ENCODE data around the gene ZNFX1. TPM values are rescaled to one million over a fixed set of nuclear protein-coding genes. Genes with fewer than 3 reads are reported as not detected.

ZNFX1 gene
- total RNA-seq, 1 donor from 2014 or later = 61.2 TPM

DNA sequence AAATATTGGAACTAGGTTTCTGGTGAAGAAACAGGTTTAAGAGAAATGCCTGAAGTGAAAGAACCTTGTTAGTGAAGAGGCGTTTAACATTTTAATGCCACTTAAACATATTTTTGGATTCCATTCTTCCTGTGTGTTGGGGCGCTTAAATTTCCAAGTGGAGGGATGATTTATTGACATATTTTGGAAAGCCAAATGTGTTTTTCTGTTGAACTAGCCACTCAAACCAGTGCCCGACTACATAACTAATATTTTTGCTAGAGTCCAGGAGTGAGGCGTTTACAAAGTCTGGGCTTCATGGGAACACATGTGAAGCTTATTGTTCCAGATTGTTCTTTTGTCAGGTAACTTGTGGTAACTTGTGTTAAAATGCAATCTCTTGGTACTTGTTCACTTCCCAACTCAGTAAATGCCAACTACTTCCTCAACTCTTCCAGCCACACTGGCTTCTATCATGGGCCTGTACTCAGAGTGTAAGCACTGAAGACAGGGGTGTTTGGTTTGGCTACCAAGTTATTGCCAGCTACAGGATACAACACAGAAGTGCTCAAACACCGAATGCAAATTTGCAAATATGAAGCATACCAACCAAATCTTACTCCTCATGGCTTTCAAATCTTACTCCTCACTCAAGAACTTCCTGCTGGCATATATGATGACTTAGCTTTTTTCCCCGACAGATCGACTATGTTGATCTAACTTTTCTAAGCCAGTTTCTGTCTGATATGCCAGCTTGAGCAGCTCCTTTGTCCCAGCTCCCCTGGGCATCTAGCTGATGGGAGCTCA, 2.0 kb upstream of the ZNFX1 start:
- Mint-ChIP-seq H3K27ac (peak overlapping the region; percentile 99), H3K4me1 (peaks cover 56% of the 10 kb centered on the region), H3K9me3 (peaks cover 35% of the 10 kb centered on the region), H3K4me3 (peak overlapping the region; percentile 99), H3K36me3 (ENCODE audit: low read depth) (peaks cover 92% of the 10 kb centered on the region), H3K27me3 (no peaks in the 10 kb centered on the region)
- intact Hi-C loops (cut with micrococcal nuclease) = loop anchor here (2.0 to 5.0 kb wide), 6 partner anchors 113 to 1652 kb away; partner anchors contain the start of genes ADNP, PTPN1 and UBE2V1
- DNase-seq = no peak

DNA sequence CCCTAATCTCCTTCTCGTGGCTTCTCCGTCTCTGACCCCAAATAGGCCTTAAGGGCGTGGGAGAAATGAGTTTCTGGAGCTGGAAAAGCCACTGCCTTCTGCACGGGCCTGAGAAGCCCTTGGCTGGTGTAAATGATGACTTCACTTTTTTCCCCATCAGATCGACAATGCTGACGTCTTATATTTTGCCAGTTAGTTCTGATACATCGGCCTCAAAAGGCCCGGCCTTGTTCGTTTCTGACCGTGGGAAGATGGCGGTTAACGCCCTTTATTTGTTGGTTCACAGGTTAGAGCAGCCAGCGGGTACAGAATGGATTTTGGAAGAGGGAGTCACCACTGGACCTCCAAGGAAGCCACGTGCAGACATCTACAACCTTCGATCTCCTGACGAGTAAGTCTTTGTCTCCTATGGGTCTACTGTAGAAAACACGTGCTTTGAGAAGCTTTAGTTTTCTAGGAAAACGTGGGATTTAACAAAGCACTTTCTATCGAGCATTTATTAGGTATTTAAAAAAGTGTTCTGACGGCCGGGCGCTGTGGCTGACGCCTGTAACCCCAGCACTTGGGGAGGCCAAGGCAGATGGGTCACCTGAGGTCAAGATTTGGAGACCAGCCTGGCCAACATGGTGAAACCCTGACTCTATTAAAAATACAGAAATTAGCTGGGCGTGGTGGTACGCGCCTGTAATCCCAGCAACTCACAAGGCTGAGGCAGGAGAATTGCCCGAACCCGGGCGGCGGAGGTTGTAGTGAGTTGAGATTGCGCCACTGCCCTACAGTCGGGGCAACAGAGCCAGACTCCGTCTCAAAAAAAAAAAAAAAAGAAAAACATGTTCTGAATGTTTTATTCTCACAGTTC, 1.2 kb upstream of the ZNFX1 start:
- peak overlapping the region; percentile 99 for H3K4me3 Mint-ChIP-seq
- H3K9me3 Mint-ChIP-seq = peaks cover 32% of the 10 kb centered on the region
- no peaks in the 10 kb centered on the region for H3K27me3 Mint-ChIP-seq
- H3K36me3 Mint-ChIP-seq (ENCODE audit: low read depth) = peaks cover 84% of the 10 kb centered on the region
- H3K27ac Mint-ChIP-seq = peak overlapping the region; percentile 99
- peaks cover 53% of the 10 kb centered on the region for H3K4me1 Mint-ChIP-seq
- intact Hi-C loops (cut with micrococcal nuclease) = loop anchor here (1.0 to 5.0 kb wide), 9 partner anchors 92 to 1653 kb away; partner anchors contain the start of genes ADNP, CSE1L, PTPN1 and UBE2V1
- peak; percentile 70 for DNase-seq

DNA sequence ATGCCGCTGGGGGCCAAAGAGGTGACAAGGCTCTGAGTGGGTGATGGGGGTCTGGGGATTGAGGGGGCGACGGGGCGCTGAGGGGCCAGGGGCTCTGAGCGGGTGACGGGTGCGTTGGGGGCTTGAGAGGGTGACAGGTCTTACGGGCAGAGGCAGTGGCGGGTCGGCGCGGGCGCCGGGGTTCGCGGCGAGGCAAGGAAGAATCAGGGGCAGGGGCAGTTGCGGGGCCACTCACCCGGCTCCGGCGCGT, 146 bp downstream of the ZNFX1 start:
- intact Hi-C loops (cut with micrococcal nuclease) = loop anchor here (1.0 to 5.0 kb wide), 9 partner anchors 90 to 1655 kb away; partner anchors contain the start of genes ADNP, CSE1L, PTPN1 and UBE2V1
- peak overlapping the region; percentile 99 for H3K27ac Mint-ChIP-seq
- peaks cover 48% of the 10 kb centered on the region for H3K4me1 Mint-ChIP-seq
- peaks cover 19% of the 10 kb centered on the region for H3K9me3 Mint-ChIP-seq
- no peaks in the 10 kb centered on the region for H3K27me3 Mint-ChIP-seq
- H3K36me3 Mint-ChIP-seq (ENCODE audit: low read depth) = peaks cover 79% of the 10 kb centered on the region
- DNase-seq = no peak
- peak overlapping the region; percentile 99 for H3K4me3 Mint-ChIP-seq

DNA sequence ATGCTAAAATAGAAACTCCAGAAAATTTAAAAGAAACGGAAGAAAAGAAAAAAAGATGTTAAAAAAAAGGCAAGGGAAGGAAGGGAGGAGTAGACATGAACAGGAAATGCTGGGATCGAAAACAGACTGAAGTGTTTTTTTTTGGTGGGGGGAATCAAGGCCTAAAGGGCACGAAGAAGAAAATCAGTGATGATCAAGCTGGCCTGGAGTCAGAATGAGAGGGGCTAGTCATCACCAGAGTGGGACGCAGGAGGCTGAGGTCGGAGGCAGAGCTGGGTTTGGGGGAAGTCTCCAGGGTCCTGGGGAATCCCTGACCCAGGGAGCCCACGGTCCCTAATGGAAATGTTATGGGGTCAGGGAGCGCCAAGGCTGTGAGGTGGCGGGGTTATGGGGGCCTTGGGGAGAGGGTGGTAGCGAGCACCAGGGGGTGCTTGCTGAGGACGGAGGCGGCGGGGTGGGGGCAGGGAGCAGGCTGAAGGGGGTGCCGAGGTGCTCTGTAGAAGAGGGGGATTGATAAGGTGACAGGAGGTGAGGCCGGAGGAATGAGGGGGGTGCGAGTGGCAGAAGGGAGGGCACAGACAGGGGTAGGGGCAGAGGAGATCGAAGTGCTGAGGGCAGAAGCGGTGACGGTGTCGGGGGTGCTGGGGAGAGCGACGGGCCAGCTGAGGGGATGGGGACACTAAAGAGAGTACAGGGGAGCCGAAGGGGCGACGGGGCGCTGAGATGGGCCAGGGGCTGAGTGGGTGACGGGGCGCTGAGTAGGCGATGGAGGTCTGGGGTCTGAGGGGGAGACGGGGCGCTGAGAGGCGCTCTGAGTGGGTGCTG, 684 bp downstream of the ZNFX1 start:
- Mint-ChIP-seq H3K4me3 (peak overlapping the region; percentile 99), H3K9me3 (peaks cover 14% of the 10 kb centered on the region), H3K4me1 (peaks cover 48% of the 10 kb centered on the region), H3K27me3 (no peaks in the 10 kb centered on the region), H3K27ac (peak overlapping the region; percentile 99), H3K36me3 (ENCODE audit: low read depth) (peaks cover 79% of the 10 kb centered on the region)
- intact Hi-C loops (cut with micrococcal nuclease) = loop anchor here (1.0 to 5.0 kb wide), 7 partner anchors 33 to 1655 kb away; partner anchors contain the start of genes ADNP, DDX27 and UBE2V1
- DNase-seq = peak; percentile 79

GRCh38 chr20:49276161-49276960, 1.5 kb downstream of the ZNFX1 start:
- Mint-ChIP-seq H3K4me3 (peak overlapping the region; percentile 99), H3K4me1 (peaks cover 43% of the 10 kb centered on the region), H3K27ac (peak overlapping the region; percentile 99), H3K27me3 (no peaks in the 10 kb centered on the region), H3K9me3 (peaks cover 13% of the 10 kb centered on the region), H3K36me3 (ENCODE audit: low read depth) (peaks cover 79% of the 10 kb centered on the region)
- peak; percentile 79 for DNase-seq
- intact Hi-C loops (cut with micrococcal nuclease) = loop anchor here (1.0 to 5.0 kb wide), 7 partner anchors 34 to 1656 kb away; partner anchors contain the start of genes ADNP, DDX27 and UBE2V1

- Mint-ChIP-seq H3K4me3 (peak overlapping the region; percentile 99), H3K4me1 (peaks cover 42% of the 10 kb centered on the region), H3K36me3 (ENCODE audit: low read depth) (peaks cover 79% of the 10 kb centered on the region), H3K27me3 (no peaks in the 10 kb centered on the region), H3K9me3 (peaks cover 11% of the 10 kb centered on the region), H3K27ac (peak overlapping the region; percentile 99)
- intact Hi-C loops (cut with micrococcal nuclease) = loop anchor here (1.0 to 5.0 kb wide), 7 partner anchors 35 to 1657 kb away; partner anchors contain the start of genes ADNP, DDX27 and UBE2V1
- DNase-seq = no peak
Measured at GRCh38 chr20:49275636-49276035, 2.2 kb downstream of the ZNFX1 start.

DNA sequence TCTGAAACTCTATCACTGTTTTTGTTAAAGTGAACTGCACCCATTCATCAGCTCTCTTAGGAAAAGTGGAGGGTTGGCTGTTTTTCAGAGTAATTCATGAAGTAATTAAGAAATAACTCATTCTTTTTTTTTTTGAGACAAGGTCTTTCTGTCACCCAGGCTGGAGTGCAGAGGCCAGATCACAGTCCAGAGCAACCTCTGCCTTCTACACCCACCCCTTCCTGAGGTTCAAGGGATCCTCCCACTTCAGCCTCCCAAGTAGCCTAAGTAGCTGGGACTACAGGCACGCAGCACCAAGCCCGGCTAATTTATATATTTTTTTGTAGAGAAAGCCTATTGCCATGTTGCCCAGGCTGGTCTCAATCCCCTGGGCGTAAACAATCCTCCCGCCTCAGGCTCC, 2.6 kb downstream of the ZNFX1 start:
- H3K36me3 Mint-ChIP-seq (ENCODE audit: low read depth) = peaks cover 79% of the 10 kb centered on the region
- intact Hi-C loops (cut with micrococcal nuclease) = loop anchor here (5.0 kb wide), 5 partner anchors 108 to 1657 kb away; partner anchors contain the start of genes ADNP and UBE2V1

GRCh38 chr20:49273696-49274277, 4.1 kb downstream of the ZNFX1 start:
- Mint-ChIP-seq H3K36me3 (ENCODE audit: low read depth) (peaks cover 79% of the 10 kb centered on the region), H3K4me3 (peak overlapping the region; percentile 39), H3K27me3 (no peaks in the 10 kb centered on the region), H3K27ac (peak overlapping the region; percentile 25), H3K9me3 (peaks cover 4% of the 10 kb centered on the region), H3K4me1 (peaks cover 49% of the 10 kb centered on the region)
- intact Hi-C loops (cut with micrococcal nuclease) = no loop called here
- no peak for DNase-seq

More for the DNA sequence above, 2.6 kb downstream of the ZNFX1 start:
- peak overlapping the region; percentile 99 for H3K4me3 Mint-ChIP-seq
- H3K27me3 Mint-ChIP-seq = no peaks in the 10 kb centered on the region
- H3K9me3 Mint-ChIP-seq = peaks cover 6% of the 10 kb centered on the region
- peak overlapping the region; percentile 99 for H3K27ac Mint-ChIP-seq
- DNase-seq = no peak
- peaks cover 43% of the 10 kb centered on the region for H3K4me1 Mint-ChIP-seq

DNA sequence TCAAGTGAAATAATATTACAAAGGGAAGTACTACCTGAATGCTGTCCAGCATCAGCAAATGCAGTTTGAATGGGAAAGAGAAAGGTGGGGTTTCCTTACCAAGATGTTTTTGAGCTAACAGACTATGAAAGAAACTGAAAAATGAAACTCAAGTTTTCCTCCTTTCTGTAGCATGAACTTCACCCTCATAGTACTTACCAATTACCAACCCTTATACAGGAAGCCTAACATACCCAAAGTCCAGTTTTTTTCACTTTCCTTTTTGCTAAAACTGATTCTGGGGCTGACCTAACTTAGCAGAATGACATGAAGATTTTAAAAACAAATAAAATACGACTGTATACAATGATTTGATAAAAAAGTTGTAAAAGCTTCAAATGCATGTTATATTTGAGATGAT, 5.2 kb downstream of the ZNFX1 start:
- H3K27me3 Mint-ChIP-seq = no peaks in the 10 kb centered on the region
- peaks cover 5% of the 10 kb centered on the region for H3K9me3 Mint-ChIP-seq
- intact Hi-C loops (cut with micrococcal nuclease) = no loop called here
- H3K4me1 Mint-ChIP-seq = peaks cover 55% of the 10 kb centered on the region
- peaks cover 80% of the 10 kb centered on the region for H3K36me3 Mint-ChIP-seq (ENCODE audit: low read depth)
- H3K4me3 Mint-ChIP-seq = peak overlapping the region; percentile 76
- no peak for DNase-seq
- H3K27ac Mint-ChIP-seq = peak overlapping the region; percentile 77

DNA sequence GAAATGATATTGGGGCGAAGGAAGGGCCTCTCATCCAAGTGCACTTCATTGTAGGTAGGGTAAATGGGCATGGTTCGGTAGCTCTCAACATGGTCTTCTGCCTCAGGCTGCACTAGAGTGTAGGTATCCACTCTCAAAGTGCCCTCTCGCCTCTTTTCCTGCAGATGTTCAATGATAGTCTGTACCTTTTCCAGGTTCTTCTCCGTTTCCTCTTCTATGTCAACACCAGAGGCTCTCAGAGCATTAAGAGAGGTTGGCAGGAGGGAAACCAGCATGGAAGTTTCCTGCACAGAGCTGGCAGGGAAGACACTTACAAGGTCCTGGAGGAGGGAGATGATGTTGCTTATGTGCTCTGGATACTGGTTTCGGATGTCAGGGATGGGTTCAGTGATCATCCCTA, 7.1 kb downstream of the ZNFX1 start:
- intact Hi-C loops (cut with micrococcal nuclease) = no loop called here
- Mint-ChIP-seq H3K27me3 (no peaks in the 10 kb centered on the region), H3K36me3 (ENCODE audit: low read depth) (peaks cover 80% of the 10 kb centered on the region), H3K4me3 (peak overlapping the region; percentile 78), H3K27ac (no peak overlapping the region), H3K4me1 (peaks cover 66% of the 10 kb centered on the region), H3K9me3 (peaks cover 5% of the 10 kb centered on the region)
- DNase-seq = no peak

DNA sequence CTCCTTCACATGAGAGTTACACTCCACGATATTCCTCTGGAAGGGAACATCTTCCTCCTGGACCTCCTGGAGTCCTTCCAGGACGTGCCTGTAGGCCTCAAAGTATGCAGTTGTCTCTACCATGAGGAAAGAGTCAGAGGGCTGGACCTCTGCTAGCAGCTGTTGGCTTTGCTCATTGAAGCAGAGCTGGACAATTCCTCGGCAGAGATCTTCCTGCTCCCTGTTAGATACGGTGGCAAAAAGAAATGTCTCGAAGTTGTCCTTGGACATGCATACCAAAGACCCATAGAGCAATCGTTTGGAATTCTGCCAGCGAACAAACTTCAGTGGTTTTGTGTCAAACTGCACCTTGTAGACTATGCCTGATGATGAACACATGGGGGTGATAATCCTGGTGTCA, 7.7 kb downstream of the ZNFX1 start:
- no peak for DNase-seq
- peak overlapping the region; percentile 78 for H3K4me3 Mint-ChIP-seq
- H3K4me1 Mint-ChIP-seq = peaks cover 64% of the 10 kb centered on the region
- intact Hi-C loops (cut with micrococcal nuclease) = no loop called here
- peaks cover 78% of the 10 kb centered on the region for H3K36me3 Mint-ChIP-seq (ENCODE audit: low read depth)
- no peaks in the 10 kb centered on the region for H3K27me3 Mint-ChIP-seq
- peaks cover 5% of the 10 kb centered on the region for H3K9me3 Mint-ChIP-seq
- peak overlapping the region; percentile 10 for H3K27ac Mint-ChIP-seq

GRCh38 chr20:49268600-49269365, 9.1 kb downstream of the ZNFX1 start:
- peaks cover 60% of the 10 kb centered on the region for H3K4me1 Mint-ChIP-seq

More at GRCh38 chr20:49268600-49269365, 9.1 kb downstream of the ZNFX1 start:
- DNase-seq = no peak
- Mint-ChIP-seq H3K27me3 (no peaks in the 10 kb centered on the region), H3K36me3 (ENCODE audit: low read depth) (peaks cover 87% of the 10 kb centered on the region), H3K4me3 (peak overlapping the region; percentile 78), H3K9me3 (peaks cover 5% of the 10 kb centered on the region), H3K27ac (peak overlapping the region; percentile 23)
- intact Hi-C loops (cut with micrococcal nuclease) = no loop called here

Data from activated CD4-positive, alpha-beta T cell treated with anti-CD3 and anti-CD28 coated beads, Interleukin-2, amount 10 ng/mL, durations not matched to agents 24 days and 14 days (primary cell).